Activated CD4-positive, alpha-beta memory T cell treated with anti-CD3 and anti-CD28 coated beads for 36 hours (primary cell): Measurements from ENCODE around the gene ARHGAP33. TPM values are rescaled to one million over a fixed set of nuclear protein-coding genes. Genes with fewer than 3 reads are reported as not detected.
A peak's percentile ranks its signal among the peaks of the same experiment; 100 is the strongest.

Experiments
- CTCF ChIA-PET: fragments of 350-600 bp; sonication (Branson Sonifier 250); formaldehyde crosslinking; loops from one replicate; lab custom pipeline; 2021; ENCODE audit warnings: antibody characterized with exemption, inconsistent platforms; lab: Charles Lee
- POLR2A ChIA-PET: fragments of 350-600 bp; sonication (Branson Sonifier 250); formaldehyde crosslinking; loops from one replicate; lab custom pipeline; 2021; ENCODE audit warnings: antibody characterized with exemption; lab: Charles Lee
- DNase-seq: peaks from one replicate; pipeline ENCODE4 v3.0.0-alpha.2; 2020
- H3K27ac Mint-ChIP-seq: one replicate; pipeline ENCODE4 v1.8.0; 2021; ENCODE audit warnings: mixed read lengths
- H3K27me3 Mint-ChIP-seq: one replicate; pipeline ENCODE4 v1.8.0; 2021; ENCODE audit warnings: mixed read lengths
- H3K36me3 Mint-ChIP-seq: one replicate; pipeline ENCODE4 v1.8.0; 2021; ENCODE audit warnings: mixed read lengths
- H3K4me1 Mint-ChIP-seq: one replicate; pipeline ENCODE4 v1.8.0; 2021; ENCODE audit warnings: low read depth, mixed read lengths
- H3K4me3 Mint-ChIP-seq: one replicate; pipeline ENCODE4 v1.8.0; 2021; ENCODE audit warnings: mild to moderate bottlenecking, mixed read lengths
- H3K9me3 Mint-ChIP-seq: one replicate; pipeline ENCODE4 v1.8.0; 2021; ENCODE audit warnings: mixed read lengths
- intact Hi-C: fragments of 100-400 bp; cut with micrococcal nuclease; formaldehyde crosslinking; loops from one replicate; pipeline ENCODE4 v1.15.1; 2023
- total RNA-seq, 2 experiments: library from RNA; stranded (reverse); gene quantifications; one replicate each; pipeline ENCODE4 v1.2.3, GENCODE V29; 2021

ARHGAP33 gene
- total RNA-seq, 2 experiments from 2014 or later: 35.0 to 39.3 TPM

DNA sequence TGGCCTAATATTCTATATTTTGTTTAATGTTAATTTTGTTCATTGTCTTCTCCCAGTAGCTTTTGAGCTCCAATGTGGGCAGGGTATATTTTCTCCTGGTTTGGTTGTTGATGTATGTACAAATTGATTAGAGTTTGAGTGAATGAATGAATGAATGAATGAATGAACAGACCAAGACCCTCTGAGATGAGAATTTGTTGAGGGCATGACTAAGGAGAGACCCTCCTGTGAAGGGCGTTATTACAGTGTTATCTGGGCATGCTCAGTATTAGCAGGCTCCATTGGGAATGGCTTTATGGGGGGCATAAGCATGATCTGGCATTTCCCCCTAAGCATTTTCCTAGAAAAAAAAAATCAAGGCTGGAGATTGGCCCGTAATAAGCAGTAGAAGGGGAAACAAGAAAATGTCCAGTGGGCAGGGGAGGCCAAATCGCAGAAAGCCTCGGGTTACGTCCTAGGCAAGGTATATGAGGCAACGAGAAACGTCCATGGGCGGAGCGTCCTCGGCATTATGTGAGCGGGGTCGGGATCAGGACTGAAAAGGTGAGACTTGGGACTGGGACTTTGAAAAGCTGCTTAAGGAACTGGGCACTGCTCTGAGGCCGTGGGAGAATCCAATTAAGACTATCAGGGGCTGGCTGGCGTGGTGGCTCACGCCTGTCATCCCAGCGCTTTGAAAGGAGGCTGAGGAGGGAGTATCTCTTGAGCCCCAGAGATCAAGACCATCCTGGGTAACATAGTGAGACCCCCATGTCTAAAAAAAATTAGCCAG, 904 bp upstream of the ARHGAP33 start:
- H3K36me3 Mint-ChIP-seq: no peaks in the 10 kb centered on the region
- H3K4me1 Mint-ChIP-seq: peaks cover 15% of the 10 kb centered on the region
- no peaks in the 10 kb centered on the region for H3K27me3 Mint-ChIP-seq
- DNase-seq: no peak
- ChIA-PET POLR2A (interaction anchor here (0.8 kb wide), 1 partner anchor 131 kb away, joined by 3 read pairs; no protein-coding TSS in a partner anchor), CTCF (interaction anchor here (0.6 to 0.7 kb wide), 2 partner anchors 26 to 213 kb away, joined by 3 read pairs; partner anchors contain the start of gene LIN37)
- no peak overlapping the region for H3K27ac Mint-ChIP-seq
- H3K9me3 Mint-ChIP-seq: no peaks in the 10 kb centered on the region
- peak overlapping the region; percentile 71 for H3K4me3 Mint-ChIP-seq
- intact Hi-C loops: loop anchor here (1.0 to 2.0 kb wide), 4 partner anchors 16 to 62 kb away; partner anchors contain the start of genes LIN37, PROSER3, PSENEN and U2AF1L4

DNA sequence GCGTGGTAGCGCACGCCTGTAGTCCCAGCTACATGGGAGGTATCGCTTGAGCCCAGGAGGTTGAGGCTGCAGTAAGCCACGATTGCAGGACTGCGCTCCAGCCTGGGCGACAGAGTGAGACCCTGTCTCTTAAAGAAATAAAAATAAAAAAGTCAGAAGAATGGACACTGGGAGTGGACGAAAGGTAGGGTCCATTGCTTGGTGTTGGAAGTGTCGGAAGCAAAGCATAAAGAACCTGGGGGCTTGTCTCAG, 392 bp upstream of the ARHGAP33 start:
- CTCF ChIA-PET: interaction anchor here (0.7 kb wide), 1 partner anchor 27 kb away, joined by 3 read pairs; the partner anchor contains the start of gene LIN37
- POLR2A ChIA-PET: interaction anchor here (0.8 kb wide), 1 partner anchor 131 kb away, joined by 3 read pairs; no protein-coding TSS in a partner anchor
- H3K27me3 Mint-ChIP-seq: no peaks in the 10 kb centered on the region
- peaks cover 15% of the 10 kb centered on the region for H3K4me1 Mint-ChIP-seq
- H3K27ac Mint-ChIP-seq: no peak overlapping the region
- intact Hi-C loops: loop anchor here (1.0 to 2.0 kb wide), 4 partner anchors 17 to 62 kb away; partner anchors contain the start of genes LIN37, PROSER3, PSENEN and U2AF1L4
- no peak for DNase-seq
- peak overlapping the region; percentile 71 for H3K4me3 Mint-ChIP-seq
- H3K9me3 Mint-ChIP-seq: no peaks in the 10 kb centered on the region
- H3K36me3 Mint-ChIP-seq: no peaks in the 10 kb centered on the region

DNA sequence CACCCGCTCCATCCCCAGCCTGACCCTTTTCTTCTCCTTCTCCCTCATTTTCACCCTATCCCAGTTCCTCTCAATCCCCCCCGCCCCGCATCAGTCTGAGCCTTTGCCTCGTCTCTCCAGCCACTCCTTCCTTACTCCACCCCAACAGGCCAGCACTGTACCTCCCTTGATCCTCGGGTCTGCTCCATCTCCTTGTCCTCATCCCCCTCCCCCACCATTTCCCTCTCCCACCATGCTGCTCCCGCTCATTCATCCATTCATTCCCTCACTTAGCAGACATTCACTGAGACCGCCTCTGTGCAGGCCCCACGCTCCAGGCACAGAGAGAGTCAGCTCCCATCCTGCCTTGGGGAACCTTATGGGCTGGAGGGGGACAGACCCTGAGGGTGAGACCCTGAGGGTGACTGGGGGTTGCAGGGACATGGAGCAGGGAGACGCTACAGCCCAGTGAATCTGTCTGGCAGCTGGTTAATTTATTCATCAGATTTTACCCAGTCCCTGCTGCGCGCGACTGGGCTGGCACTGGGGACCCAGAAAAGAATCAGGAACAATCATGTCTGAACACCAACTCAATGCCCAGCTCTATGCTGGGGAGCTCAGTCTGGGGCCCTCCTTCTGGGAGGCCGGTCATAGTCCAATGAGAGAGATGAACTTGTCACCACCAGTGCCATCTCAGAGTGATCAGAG, 881 bp downstream of the ARHGAP33 start:
- no peaks in the 10 kb centered on the region for H3K9me3 Mint-ChIP-seq
- no peaks in the 10 kb centered on the region for H3K36me3 Mint-ChIP-seq
- intact Hi-C loops: no loop called here
- ChIA-PET POLR2A (interaction anchor here (1.5 kb wide), 1 partner anchor 81 kb away, joined by 4 read pairs; no protein-coding TSS in a partner anchor), CTCF (no interaction called here)
- DNase-seq: no peak
- peak overlapping the region; percentile 71 for H3K4me3 Mint-ChIP-seq
- peak overlapping the region; percentile 15 for H3K27ac Mint-ChIP-seq
- H3K4me1 Mint-ChIP-seq: peaks cover 15% of the 10 kb centered on the region
- no peaks in the 10 kb centered on the region for H3K27me3 Mint-ChIP-seq

DNA sequence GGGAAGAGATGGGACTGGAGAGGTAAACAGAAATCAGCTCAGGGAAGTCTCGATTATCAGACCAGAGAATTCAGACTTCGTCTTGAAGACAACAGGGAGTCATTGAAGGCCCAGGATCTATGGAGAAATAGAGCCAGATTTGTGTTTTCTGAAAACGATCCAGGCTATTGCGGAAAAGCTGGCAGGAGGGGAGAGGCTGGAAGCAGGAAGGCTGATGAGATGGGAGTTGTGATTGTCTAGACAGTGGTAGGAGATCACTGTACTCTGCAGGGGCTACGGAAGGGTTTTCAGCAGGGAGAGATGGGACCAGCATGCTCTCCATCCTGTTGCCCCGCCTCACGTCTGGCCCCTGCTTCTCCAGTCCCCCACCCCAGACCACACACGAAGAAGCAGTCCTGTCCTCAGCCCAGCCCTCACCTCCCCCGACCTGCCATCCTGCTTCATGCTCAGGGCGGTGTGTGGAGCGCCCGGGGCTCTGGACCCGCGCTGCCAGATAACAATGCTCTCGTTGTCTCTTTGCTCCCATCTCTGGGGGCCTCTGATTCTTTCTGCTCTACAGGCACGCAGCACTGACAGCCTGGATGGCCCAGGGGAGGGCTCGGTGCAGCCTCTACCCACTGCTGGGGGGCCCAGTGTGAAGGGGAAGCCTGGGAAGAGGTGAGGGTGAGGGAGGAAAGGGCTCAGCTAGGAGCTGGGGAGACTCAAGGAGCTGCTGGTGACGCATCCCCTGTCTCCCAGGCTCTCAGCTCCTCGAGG, 1.9 kb downstream of the ARHGAP33 start:
- Mint-ChIP-seq H3K27ac (no peak overlapping the region), H3K4me3 (peak overlapping the region; percentile 71), H3K27me3 (no peaks in the 10 kb centered on the region), H3K4me1 (peaks cover 15% of the 10 kb centered on the region), H3K9me3 (no peaks in the 10 kb centered on the region), H3K36me3 (peaks cover 1% of the 10 kb centered on the region)
- ChIA-PET POLR2A (interaction anchor here (1.5 kb wide), 1 partner anchor 82 kb away, joined by 4 read pairs; no protein-coding TSS in a partner anchor), CTCF (interaction anchor here (0.6 kb wide), 1 partner anchor 126 kb away, joined by 3 read pairs; no protein-coding TSS in a partner anchor)
- intact Hi-C loops: no loop called here
- DNase-seq: no peak

DNA sequence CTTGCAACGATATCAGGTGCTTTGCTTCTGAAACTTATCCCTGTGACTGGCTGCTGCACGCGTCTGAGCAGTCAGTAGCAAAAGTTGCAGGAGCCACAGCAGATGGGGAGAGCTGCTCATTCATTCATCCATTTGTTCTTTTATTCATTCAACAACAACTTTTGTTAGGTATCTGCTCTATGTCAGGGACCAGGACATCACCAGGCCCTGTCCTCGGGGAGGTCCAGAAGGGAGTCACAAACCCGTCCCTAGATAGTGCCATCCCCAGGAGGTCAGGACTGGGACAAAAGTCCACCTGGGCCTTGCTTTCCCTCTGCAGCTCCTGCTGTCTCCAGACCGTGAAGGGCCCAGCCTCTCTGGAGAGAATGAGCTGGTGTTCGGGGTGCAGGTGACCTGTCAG, 2.6 kb downstream of the ARHGAP33 start:
- Mint-ChIP-seq H3K9me3 (no peaks in the 10 kb centered on the region), H3K4me3 (peak overlapping the region; percentile 23), H3K4me1 (peaks cover 15% of the 10 kb centered on the region), H3K27ac (no peak overlapping the region), H3K36me3 (peaks cover 3% of the 10 kb centered on the region), H3K27me3 (no peaks in the 10 kb centered on the region)
- intact Hi-C loops: no loop called here
- ChIA-PET POLR2A (no interaction called here), CTCF (no interaction called here)
- DNase-seq: no peak

DNA sequence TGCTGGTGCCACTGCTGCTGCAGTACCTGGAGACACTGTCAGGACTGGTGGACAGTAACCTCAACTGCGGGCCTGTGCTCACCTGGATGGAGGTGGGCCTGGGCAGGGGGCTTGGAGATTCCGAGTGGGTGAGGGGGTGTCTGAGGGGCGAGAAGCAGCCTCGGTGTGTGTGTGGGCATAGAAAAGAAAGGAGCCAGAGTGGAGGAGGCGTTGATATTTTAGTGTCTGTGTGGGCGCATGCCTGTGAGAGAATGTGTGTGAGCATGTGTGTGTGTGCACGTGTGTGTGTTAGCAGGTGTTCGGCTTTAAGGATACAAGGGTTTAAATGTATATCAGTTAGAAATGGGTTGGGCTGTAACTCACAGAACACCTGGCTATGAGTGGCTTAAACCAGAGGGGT, 3.7 kb downstream of the ARHGAP33 start:
- POLR2A ChIA-PET: interaction anchor here (0.6 kb wide), 1 partner anchor 242 kb away, joined by 3 read pairs; no protein-coding TSS in a partner anchor
- H3K36me3 Mint-ChIP-seq: peaks cover 3% of the 10 kb centered on the region
- H3K4me3 Mint-ChIP-seq: no peak overlapping the region
- H3K27ac Mint-ChIP-seq: no peak overlapping the region
- H3K9me3 Mint-ChIP-seq: no peaks in the 10 kb centered on the region
- intact Hi-C loops: no loop called here
- no peaks in the 10 kb centered on the region for H3K27me3 Mint-ChIP-seq
- CTCF ChIA-PET: no interaction called here
- H3K4me1 Mint-ChIP-seq: peaks cover 15% of the 10 kb centered on the region
- DNase-seq: no peak

DNA sequence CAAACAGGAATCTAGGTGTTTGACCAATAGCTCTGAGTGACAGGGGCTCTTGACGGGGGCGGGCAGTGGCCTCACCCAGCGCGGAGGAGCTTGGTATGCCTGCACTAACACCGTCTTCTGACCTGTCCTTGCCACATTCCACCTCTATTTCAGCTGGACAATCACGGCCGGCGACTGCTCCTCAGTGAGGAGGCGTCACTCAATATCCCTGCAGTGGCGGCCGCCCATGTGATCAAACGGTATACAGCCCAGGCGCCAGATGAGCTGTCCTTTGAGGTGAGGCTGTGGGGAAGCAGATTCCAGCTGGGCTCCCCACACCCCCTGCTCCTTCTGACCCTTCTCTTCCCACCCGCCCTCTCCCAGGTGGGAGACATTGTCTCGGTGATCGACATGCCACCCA, 4.7 kb downstream of the ARHGAP33 start:
- peaks cover 9% of the 10 kb centered on the region for H3K4me1 Mint-ChIP-seq
- ChIA-PET POLR2A (no interaction called here), CTCF (no interaction called here)
- no peak for DNase-seq
- no peak overlapping the region for H3K4me3 Mint-ChIP-seq
- H3K9me3 Mint-ChIP-seq: no peaks in the 10 kb centered on the region
- intact Hi-C loops: no loop called here
- no peaks in the 10 kb centered on the region for H3K27me3 Mint-ChIP-seq
- H3K27ac Mint-ChIP-seq: no peak overlapping the region
- H3K36me3 Mint-ChIP-seq: peaks cover 3% of the 10 kb centered on the region

DNA sequence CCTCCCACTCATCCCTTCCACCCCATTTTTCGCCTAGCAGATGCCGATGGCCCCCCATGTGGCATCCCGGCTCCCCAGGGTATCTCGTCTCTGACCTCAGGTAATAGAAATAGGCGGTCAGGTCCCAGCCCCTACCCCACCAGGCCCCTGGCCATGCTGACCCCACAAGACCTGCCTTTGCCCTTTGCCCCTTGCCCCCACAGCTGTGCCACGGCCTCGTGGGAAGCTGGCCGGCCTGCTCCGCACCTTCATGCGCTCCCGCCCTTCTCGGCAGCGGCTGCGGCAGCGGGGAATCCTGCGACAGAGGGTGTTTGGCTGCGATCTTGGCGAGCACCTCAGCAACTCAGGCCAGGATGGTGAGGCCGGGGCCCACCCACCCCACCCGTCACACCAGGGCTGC, 5.4 kb downstream of the ARHGAP33 start:
- peaks cover 9% of the 10 kb centered on the region for H3K4me1 Mint-ChIP-seq
- intact Hi-C loops: no loop called here

DNA sequence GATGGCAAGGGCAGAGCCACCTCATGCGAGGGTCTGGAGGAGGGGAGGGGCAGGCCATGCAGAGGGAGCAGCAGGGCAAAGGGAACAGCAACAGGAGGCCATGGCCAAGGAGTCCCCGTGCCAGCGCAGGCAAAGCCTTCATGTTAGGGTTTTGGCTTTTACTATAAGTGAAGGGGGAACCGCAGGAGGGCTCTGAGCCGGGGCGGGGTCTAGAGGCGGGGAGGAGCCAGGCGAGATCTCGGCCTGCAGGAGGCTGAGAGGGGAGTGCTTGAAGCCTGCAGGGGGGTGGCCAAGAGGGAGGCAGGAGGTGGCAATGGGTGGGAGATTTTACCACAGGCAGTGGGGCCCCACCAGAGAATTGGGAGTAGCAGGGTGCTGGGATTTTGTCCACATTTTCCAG, 6.3 kb downstream of the ARHGAP33 start:
- CTCF ChIA-PET: no interaction called here
- intact Hi-C loops: no loop called here
- H3K36me3 Mint-ChIP-seq: peaks cover 3% of the 10 kb centered on the region
- no peak overlapping the region for H3K4me3 Mint-ChIP-seq
- POLR2A ChIA-PET: no interaction called here
- no peak overlapping the region for H3K27ac Mint-ChIP-seq
- H3K4me1 Mint-ChIP-seq: peaks cover 4% of the 10 kb centered on the region
- no peaks in the 10 kb centered on the region for H3K27me3 Mint-ChIP-seq
- no peaks in the 10 kb centered on the region for H3K9me3 Mint-ChIP-seq
- DNase-seq: no peak

More for the DNA sequence above, 5.4 kb downstream of the ARHGAP33 start:
- H3K27me3 Mint-ChIP-seq: no peaks in the 10 kb centered on the region
- no peak overlapping the region for H3K4me3 Mint-ChIP-seq
- H3K27ac Mint-ChIP-seq: no peak overlapping the region
- ChIA-PET POLR2A (no interaction called here), CTCF (no interaction called here)
- no peak for DNase-seq
- H3K9me3 Mint-ChIP-seq: no peaks in the 10 kb centered on the region
- peaks cover 3% of the 10 kb centered on the region for H3K36me3 Mint-ChIP-seq

DNA sequence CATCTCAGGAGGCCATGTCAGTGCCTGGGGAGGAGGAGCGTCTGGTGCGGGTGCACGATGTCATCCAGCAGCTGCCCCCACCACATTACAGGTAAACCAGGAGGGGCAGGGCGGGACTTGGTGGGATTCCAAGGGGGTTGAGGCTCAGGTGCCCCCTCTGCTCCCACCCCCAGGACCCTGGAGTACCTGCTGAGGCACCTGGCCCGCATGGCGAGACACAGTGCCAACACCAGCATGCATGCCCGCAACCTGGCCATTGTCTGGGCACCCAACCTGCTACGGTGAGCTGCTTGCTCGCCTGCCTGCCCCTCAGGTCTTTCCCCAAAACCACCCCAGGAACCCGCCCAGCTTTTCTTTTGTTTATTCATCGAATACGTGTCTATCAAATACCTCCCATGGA, 7.2 kb downstream of the ARHGAP33 start:
- POLR2A ChIA-PET: no interaction called here
- Mint-ChIP-seq H3K27me3 (no peaks in the 10 kb centered on the region), H3K4me3 (no peak overlapping the region), H3K36me3 (peaks cover 3% of the 10 kb centered on the region), H3K9me3 (no peaks in the 10 kb centered on the region), H3K27ac (no peak overlapping the region), H3K4me1 (no peaks in the 10 kb centered on the region)
- intact Hi-C loops: no loop called here
- CTCF ChIA-PET: no interaction called here
- DNase-seq: no peak

DNA sequence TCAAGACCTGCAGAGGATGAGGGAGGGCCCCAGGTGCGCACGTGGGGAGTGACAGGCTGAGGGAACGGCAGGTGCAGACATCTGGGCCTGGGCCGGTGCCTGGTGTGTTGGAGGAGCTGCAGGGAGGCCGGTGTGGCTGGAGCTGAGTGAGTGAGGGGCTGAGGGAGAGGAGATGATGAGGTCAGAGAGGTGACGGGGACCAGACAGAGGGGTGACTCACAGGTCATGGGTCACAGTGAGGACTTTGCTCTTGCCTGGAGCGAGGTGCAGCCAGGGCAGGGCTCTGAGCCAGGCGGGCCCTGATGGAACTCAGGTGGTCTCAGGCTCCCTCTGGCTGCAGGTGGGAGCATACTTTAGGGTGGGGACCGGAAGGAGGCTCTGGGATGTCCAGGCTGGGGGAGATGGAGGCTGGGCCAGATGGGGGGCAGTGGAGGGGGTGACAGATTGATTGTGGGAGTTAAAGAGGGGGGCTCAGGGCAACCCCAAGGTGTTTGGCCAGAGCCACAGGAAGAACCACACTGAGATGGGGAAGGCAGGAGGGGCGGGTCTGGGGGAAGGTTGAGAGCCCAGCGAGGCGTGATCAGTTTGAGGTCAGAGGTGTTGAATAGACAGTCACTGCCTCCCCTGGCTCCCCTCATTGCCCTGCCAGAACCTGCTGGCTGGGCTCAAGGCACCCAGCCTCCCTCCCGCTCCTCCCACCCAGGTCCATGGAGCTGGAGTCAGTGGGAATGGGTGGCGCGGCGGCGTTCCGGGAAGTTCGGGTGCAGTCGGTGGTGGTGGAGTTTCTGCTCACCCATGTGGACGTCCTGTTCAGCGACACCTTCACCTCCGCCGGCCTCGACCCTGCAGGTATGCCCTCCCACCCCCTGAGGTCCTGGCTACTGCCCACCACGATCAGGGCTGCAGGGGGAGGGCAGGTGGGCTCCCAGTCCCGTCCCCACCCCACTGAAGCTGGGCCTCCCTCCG, 8.4 kb downstream of the ARHGAP33 start:
- no peak overlapping the region for H3K27ac Mint-ChIP-seq
- peaks cover 3% of the 10 kb centered on the region for H3K36me3 Mint-ChIP-seq
- ChIA-PET CTCF (no interaction called here), POLR2A (no interaction called here)
- H3K4me1 Mint-ChIP-seq: no peaks in the 10 kb centered on the region
- no peak overlapping the region for H3K4me3 Mint-ChIP-seq
- DNase-seq: no peak
- H3K27me3 Mint-ChIP-seq: no peaks in the 10 kb centered on the region
- H3K9me3 Mint-ChIP-seq: no peaks in the 10 kb centered on the region
- intact Hi-C loops: no loop called here
